Calu3 (cell line): ENCODE results near the gene FAM217A. TPM values are rescaled to one million over a fixed set of nuclear protein-coding genes. Genes with fewer than 3 reads are reported as not detected.
"Not testable (repeated sequence)": the region's sequence is repeated elsewhere in the genome, so short reads cannot be mapped to it uniquely, and the experiment has no call there.

ENCODE experiments used
- BruUV-seq: library from RNA; stranded (reverse); fragments of 400-500 nt; replicated peaks from 2 replicates; lab custom pipeline; 2021; lab: Mats Ljungman, UMichigan
- CTCF ChIA-PET: fragments of 300-600 bp; sonication (Branson Sonifier 250); formaldehyde crosslinking; loops from one replicate; lab custom pipeline; 2022; ENCODE audit warnings: antibody characterized with exemption; lab: Charles Lee
- DNase-seq: peaks from one replicate; pipeline ENCODE4 v3.0.0; 2022
- H3K27ac Mint-ChIP-seq: one replicate; pipeline ENCODE4 v1.8.0; 2022; ENCODE audit warnings: mixed read lengths; ENCODE audit not compliant: unreplicated experiment
- H3K27me3 Mint-ChIP-seq: one replicate; pipeline ENCODE4 v1.8.0; 2022; ENCODE audit warnings: mixed read lengths; ENCODE audit not compliant: unreplicated experiment
- H3K36me3 Mint-ChIP-seq: one replicate; pipeline ENCODE4 v1.8.0; 2022; ENCODE audit warnings: mild to moderate bottlenecking, moderate library complexity, mixed read lengths; ENCODE audit not compliant: insufficient read depth, unreplicated experiment
- H3K4me1 Mint-ChIP-seq: one replicate; pipeline ENCODE4 v1.8.0; 2022; ENCODE audit warnings: mild to moderate bottlenecking, low read depth, mixed read lengths; ENCODE audit not compliant: unreplicated experiment
- H3K4me3 Mint-ChIP-seq: one replicate; pipeline ENCODE4 v1.8.0; 2022; ENCODE audit warnings: mild to moderate bottlenecking, low read depth, moderate library complexity, mixed read lengths; ENCODE audit not compliant: unreplicated experiment
- H3K9me3 Mint-ChIP-seq: one replicate; pipeline ENCODE4 v1.8.0; 2022; ENCODE audit warnings: low read depth, mixed read lengths; ENCODE audit not compliant: unreplicated experiment
- intact Hi-C: fragments of 100-400 bp; cut with micrococcal nuclease; formaldehyde crosslinking; loops from one replicate; pipeline ENCODE4 v1.10.0; 2022; ENCODE audit not compliant: unreplicated experiment
- total RNA-seq: library from RNA; stranded (reverse); gene quantifications from 2 replicates; pipeline ENCODE4 v1.2.3, GENCODE V29; 2022
- TF ChIP-seq, protein P1 (sequence below): fragments of 200-600 bp; IDR thresholded peaks from one replicate; pipeline ENCODE4 v1.8.0; 2022; ENCODE audit warnings: antibody characterized with exemption; ENCODE audit not compliant: unreplicated experiment

FAM217A gene
- total RNA-seq, 1 experiment from 2014 or later, result not detected

DNA sequence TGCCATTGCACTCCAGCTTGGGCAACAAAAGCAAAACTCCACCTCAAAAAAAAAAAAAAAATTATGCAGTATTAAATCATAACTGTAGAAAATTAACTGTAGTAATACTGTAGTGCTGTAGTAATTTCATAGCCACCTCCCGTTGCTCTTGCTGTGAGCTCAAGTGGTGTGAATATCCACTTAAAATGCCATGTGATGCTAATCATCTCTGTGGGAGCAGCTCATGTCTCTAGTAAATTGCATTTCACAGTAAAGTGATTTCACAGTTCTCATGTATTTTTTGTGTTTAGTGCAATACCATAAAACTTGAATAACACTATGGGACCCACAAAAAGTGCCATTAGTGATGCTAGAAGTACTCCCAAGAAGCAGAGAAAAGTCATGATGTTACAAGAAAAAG lies 14.4 kb upstream of the FAM217A start:
- BruUV-seq, result no TSS peak

DNA sequence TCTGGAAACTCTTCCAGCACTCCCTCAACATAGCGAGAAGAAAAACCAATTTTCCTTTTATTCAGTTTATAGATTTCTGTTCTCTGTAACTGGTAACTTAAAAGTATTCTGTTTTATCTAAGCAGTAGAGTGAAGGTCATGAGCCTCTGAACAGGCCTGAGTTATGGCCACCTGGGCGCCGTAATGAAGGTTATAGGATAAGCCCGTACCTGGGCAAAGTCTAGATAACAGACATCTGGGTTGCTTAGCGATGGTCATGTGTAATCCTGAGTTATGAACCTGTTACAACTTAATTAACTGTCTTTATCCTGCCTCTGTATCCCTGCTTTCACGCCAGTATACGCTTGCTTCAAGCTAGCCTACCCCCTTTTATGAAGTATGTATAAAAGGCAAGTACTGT lies 13.0 kb upstream of the FAM217A start:
- Mint-ChIP-seq H3K27me3 (no peaks in the 10 kb centered on the region), H3K4me3 (no peak overlapping the region), H3K27ac (no peak overlapping the region), H3K36me3 (no peaks in the 10 kb centered on the region), H3K9me3 (no peaks in the 10 kb centered on the region), H3K4me1 (no peaks in the 10 kb centered on the region)
- CTCF ChIA-PET, result no interaction called here
- no TSS peak for BruUV-seq
- no peak for DNase-seq
- intact Hi-C loops, result no loop called here
- TF ChIP-seq, protein P1, sequence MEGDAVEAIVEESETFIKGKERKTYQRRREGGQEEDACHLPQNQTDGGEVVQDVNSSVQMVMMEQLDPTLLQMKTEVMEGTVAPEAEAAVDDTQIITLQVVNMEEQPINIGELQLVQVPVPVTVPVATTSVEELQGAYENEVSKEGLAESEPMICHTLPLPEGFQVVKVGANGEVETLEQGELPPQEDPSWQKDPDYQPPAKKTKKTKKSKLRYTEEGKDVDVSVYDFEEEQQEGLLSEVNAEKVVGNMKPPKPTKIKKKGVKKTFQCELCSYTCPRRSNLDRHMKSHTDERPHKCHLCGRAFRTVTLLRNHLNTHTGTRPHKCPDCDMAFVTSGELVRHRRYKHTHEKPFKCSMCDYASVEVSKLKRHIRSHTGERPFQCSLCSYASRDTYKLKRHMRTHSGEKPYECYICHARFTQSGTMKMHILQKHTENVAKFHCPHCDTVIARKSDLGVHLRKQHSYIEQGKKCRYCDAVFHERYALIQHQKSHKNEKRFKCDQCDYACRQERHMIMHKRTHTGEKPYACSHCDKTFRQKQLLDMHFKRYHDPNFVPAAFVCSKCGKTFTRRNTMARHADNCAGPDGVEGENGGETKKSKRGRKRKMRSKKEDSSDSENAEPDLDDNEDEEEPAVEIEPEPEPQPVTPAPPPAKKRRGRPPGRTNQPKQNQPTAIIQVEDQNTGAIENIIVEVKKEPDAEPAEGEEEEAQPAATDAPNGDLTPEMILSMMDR, result no peak

More for the DNA sequence above, 14.4 kb upstream of the FAM217A start:
- no peak for DNase-seq
- Mint-ChIP-seq H3K36me3 (no peaks in the 10 kb centered on the region), H3K27me3 (no peaks in the 10 kb centered on the region), H3K4me3 (no peak overlapping the region), H3K4me1 (no peaks in the 10 kb centered on the region), H3K27ac (no peak overlapping the region), H3K9me3 (no peaks in the 10 kb centered on the region)
- intact Hi-C loops, result no loop called here
- CTCF ChIA-PET, result no interaction called here
- TF ChIP-seq, protein P1, result no peak

DNA sequence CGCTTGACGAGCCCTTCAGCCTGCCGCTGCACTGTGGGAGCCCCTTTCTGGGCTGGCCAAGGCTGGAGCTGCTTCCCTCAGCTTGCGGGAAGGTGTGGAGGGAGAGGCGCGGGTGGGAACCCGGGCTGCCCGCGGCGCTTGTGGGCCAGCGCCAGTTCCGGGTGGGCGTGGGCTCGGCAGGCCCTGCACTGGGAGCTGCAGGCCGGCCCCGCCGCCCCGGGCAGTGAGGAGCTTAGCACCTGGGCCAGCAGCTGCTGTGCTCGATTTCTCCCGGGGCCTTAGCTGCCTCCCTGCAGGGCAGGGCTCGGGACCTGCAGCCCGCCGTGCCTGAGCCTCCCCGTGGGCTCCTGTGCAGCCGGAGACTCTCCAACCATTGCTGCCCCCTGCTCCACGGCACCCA lies 11.1 kb upstream of the FAM217A start:
- CTCF ChIA-PET, H3K27ac Mint-ChIP-seq, H3K27me3 Mint-ChIP-seq, H3K4me1 Mint-ChIP-seq, H3K9me3 Mint-ChIP-seq, H3K36me3 Mint-ChIP-seq, H3K4me3 Mint-ChIP-seq, intact Hi-C loops, DNase-seq, BruUV-seq: not testable (repeated sequence)

DNA sequence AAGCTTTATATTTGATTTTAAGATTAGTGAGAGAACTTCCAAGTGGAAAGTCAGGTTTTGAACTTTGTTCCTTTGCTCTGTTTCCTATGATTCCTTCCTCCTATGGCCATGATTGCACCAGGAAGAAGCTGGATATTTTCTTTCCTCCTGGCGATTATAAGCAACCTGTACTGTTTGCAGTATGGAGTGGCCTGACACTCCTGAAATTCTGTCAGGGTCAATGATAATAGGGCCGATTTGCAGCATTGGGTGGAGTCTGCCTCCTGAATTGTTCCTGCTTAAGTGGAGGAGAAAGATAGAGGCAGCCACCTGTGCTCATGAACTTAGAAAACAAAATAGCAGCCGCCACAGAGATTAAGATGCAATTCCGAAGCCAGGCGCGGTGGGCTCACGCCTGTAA lies 9.8 kb upstream of the FAM217A start:
- Mint-ChIP-seq H3K4me1 (no peaks in the 10 kb centered on the region), H3K27ac (no peak overlapping the region), H3K9me3 (no peaks in the 10 kb centered on the region), H3K4me3 (no peak overlapping the region), H3K36me3 (no peaks in the 10 kb centered on the region), H3K27me3 (no peaks in the 10 kb centered on the region)
- no peak for DNase-seq
- TF ChIP-seq, protein P1, result no peak
- BruUV-seq, result no TSS peak
- CTCF ChIA-PET, result no interaction called here
- intact Hi-C loops, result no loop called here

DNA sequence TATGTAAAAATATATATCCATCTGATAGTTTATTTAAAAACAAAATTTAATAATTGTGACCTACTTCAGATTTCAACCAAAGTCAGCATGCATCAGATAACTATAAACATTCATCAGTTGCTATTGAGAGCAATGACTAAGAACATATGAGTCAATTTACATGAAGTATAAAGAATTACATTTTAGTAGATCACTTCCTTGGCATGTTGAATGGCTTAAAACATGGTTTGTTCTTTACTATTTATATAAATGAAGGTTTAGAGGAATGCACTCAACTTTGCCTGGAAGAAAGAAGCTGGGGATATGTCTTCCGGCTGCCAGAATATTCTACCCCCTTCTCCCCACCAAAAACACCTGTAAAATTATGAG lies 6.4 kb upstream of the FAM217A start:
- Mint-ChIP-seq H3K36me3 (no peaks in the 10 kb centered on the region), H3K27me3 (no peaks in the 10 kb centered on the region), H3K27ac (no peak overlapping the region), H3K4me3 (no peak overlapping the region), H3K9me3 (no peaks in the 10 kb centered on the region), H3K4me1 (no peaks in the 10 kb centered on the region)
- BruUV-seq, result no TSS peak
- CTCF ChIA-PET, result interaction anchor here (0.9 kb wide), 1 partner anchor 17 kb away, joined by 3 read pairs; no protein-coding TSS in a partner anchor
- DNase-seq, result no peak
- TF ChIP-seq, protein P1, result no peak
- intact Hi-C loops, result no loop called here
